Fibroblast of skin of left quadriceps (primary cell): Measurements from ENCODE around the gene BRWD1.
"Not testable (repeated sequence)": the region's sequence is repeated elsewhere in the genome, so short reads cannot be mapped to it uniquely, and the experiment has no call there.

ENCODE experiments used
- DNase-seq, 2 experiments: peaks; one replicate each; pipeline ENCODE4 v3.0.0-alpha.2; 2013; ENCODE audit warnings: low read depth in 2 of 2

BRWD1 gene

DNA sequence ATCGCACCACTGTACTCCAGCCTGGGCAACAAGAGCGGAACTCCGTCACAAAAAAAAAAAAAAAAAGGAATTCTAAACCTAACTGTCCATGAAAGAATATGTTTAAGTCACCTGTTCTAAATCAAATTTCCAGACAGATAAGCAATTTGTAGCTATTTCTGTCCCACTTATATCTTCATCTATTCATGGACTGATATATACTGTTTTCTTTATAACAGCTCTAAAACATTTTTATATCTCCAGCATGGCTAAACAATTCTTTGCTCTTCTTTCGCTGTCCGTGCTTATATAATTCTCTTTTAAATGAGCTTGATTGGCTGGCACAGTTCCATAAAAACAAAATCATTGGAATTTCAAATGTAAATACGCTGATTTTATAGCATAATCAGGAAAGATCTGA is 30.5 kb downstream of the BRWD1 start:
- no peak for DNase-seq

DNA sequence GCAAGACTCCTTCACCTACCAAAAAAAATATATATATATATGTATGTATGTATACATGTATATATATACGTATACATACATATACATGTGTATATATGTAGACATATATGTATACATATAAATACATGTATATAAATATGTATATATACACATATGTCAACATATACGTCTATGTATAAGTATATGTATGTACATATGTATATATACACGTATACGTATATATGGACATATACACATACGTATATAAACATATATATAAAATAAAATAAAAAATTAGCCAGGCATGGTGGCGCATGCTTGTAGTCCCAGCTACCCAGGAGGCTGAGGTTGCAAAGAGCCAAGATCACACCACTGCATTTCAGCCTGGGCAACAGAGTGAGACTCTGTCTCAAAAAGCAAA is 31.6 kb downstream of the BRWD1 start:
- no peak for DNase-seq

- DNase-seq = no peak
These were observed 32.2 kb downstream of the BRWD1 start for GRCh38 chr21:39281207-39281606.

DNA sequence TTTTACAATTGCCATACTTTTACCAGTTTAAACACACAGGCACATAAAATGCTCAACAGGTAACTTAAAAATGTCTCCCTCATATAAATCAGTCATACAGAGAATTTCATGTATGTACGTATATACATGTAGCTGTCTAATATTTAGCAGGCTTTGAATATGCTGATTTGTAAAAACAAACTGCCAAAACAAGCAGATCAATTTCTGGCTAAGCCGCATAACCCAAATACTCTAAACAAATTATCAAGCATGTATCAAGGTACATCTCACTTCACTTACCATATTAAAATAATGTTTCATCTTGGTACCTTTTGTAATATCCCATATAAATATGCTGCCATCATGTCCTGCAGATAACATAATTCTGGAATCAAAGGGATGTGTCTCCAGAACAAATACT is 43.8 kb downstream of the BRWD1 start:
- DNase-seq = no peak

DNA sequence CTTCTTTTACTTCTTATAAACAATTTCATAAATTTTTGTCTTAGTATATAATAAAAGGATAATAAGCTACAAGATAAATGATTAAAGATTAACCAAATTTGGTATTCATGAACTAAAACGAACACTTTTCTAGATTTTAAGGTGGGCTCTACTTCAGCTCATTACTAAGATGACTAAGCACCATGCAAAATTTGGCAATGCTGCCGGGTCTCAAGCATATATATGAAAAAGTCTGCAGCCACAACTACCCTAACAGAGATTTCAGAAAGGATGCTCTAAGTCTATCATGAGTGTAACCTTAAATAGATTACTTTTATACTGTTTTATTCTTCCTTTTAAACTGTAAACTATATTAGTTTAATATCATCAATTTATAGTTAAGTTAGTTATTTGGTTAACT is 47.8 kb downstream of the BRWD1 start:
- no peak for DNase-seq

- peak in 1 of 2 experiments; percentile 17 for DNase-seq
These were observed 50.1 kb downstream of the BRWD1 start for GRCh38 chr21:39263372-39263771.

- DNase-seq = no peak
These were observed 55.2 kb downstream of the BRWD1 start for GRCh38 chr21:39258207-39258606.

GRCh38 chr21:39251326-39251725 is 62.1 kb downstream of the BRWD1 start:
- peak in 1 of 2 experiments; percentile 10 for DNase-seq

- no peak for DNase-seq
These were observed 75.2 kb downstream of the BRWD1 start for GRCh38 chr21:39238275-39238674.

DNA sequence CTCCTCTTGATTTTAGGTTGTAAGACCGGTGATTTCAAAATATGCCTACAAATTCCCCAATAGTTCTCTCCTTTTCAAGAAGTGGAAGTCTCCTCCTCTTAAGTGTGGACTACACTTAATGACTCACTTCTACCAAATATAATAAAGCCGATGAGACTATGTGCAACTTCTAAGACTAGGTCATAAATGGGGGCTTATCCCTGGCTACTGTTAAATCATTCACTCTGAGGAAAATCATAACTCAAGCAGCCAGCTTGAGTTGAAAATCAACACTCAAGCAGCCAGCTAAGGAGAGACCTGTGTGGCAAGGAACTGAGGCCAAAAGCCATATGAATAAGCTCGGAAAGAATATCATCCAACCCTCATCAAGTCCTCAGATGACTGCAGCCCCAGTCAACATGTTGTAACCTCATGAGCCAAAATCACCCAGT is 80.6 kb downstream of the BRWD1 start:
- DNase-seq = no peak

DNA sequence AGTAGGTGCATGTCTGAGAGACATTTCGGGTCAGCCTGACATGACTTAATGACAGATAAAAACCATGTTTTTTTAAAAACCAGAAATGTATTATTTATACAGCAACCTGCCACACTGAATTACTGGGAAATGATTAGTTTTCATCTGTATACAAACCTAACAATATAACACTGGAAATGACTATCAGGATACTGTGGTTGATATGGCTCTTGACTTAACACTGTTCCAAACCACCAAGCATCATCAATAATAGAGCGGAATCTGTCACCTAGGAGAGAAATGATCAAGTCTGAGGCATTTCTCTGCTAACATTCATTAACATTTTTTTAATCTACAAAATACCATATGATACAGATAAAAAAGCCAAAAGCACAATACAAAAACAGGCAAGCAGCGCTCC is 88.5 kb downstream of the BRWD1 start:
- DNase-seq = no peak

- no peak for DNase-seq
These were observed 91.4 kb downstream of the BRWD1 start for GRCh38 chr21:39221997-39222486.

GRCh38 chr21:39221282-39221996 is 92.0 kb downstream of the BRWD1 start:
- DNase-seq = no peak

DNA sequence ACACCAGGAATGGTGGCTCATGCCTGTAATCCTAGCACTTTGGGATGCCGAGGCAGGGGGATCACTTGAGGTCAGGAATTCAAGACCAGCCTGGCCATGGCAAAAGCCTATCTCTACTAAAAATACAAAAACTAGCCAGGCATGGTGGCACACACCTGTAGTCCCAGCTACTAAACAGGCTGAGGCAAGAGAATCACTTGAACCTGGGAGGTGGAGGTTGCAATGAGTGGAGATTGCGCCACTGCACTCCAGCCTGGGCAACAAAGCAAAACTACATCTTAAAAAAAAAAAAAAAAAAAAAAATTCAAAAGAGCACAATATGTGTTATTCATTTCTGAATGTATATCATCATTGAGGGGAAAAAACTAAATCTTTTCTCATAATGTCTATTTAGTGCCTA is 92.6 kb downstream of the BRWD1 start:
- not testable (repeated sequence) for DNase-seq

DNA sequence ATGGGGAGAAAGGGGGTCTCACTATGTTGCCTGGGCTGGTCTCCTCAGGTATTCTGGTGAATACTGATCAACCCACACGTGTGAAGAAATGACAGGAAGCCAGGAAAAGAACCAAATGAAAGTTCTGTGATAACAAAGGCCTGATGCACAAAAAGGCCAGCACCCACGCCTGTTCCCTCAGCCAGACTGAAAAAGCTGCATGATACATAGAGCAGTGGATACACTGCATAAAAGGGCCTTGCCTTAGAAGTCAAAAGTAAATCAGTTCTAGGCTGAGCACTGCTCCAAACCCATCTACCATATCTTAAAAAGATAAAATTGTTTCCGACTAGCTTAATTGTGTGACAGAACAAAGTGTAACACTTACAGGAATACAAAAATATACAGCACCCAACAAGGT is 93.3 kb downstream of the BRWD1 start:
- no peak for DNase-seq

DNA sequence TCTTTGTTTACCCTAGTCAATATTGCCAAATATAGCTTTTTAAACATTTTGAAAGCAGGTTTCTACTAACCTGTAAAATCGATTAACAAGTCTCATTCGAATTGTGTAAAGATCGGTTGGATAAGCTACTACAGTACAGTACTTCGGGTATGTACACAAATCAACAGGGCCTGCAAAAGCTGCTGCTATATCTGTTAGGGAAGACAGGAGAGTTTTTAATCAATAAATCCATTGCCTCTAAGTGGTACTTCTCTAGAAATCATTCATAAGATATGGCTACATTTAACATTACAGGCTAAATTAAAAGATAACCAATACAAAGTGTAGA is 95.4 kb downstream of the BRWD1 start:
- DNase-seq = no peak

DNA sequence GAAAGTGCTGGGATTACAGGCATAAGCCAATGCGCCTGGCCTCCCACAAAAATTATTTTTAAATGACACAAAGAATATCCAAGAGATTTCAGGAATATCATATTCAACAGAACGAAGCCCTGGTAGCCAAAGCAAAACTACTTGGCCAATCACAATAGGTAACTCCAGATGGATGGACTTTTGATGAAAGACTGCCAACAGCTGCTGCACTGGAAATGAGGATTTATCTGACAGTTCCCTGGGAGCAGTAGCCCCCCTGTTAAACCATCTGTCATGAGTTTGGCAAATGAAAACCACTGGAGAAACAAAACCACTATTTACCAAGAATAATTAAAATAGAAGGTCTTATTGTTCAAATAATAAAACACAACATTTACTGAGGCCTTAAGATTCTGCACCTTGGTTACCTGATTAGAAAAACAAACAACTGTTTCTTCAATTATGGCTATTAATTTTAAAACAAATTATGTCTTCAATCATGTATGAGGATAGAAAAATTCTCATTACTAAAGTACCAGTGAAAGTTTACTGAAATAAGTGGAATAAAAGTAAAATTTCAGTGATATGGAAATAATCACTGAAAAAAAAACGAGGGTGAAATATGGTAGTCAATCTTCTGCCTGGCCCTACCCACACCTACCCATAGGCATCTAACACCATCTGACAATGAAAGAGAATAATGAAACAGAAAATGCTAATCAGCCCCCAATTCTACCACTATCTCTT is 95.9 kb downstream of the BRWD1 start:
- no peak for DNase-seq

DNA sequence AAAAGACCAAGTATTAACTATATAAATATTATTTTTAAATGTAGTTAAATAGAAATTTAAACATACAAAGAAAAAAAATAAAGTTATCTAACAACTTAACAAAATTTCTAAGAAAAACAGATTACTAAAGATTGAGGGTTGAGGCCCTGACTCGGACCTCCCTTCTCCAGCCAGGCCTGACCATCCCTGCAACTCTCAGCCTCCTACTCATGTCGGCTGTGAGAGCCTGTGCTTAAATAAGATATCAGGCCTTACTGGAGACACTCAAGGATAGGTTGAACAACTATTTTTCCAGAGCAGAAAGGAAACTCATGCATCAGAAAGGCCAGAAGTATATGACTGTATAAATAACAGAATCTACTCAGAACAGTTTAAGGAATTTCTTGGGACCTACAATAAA is 97.1 kb downstream of the BRWD1 start:
- DNase-seq = no peak

DNA sequence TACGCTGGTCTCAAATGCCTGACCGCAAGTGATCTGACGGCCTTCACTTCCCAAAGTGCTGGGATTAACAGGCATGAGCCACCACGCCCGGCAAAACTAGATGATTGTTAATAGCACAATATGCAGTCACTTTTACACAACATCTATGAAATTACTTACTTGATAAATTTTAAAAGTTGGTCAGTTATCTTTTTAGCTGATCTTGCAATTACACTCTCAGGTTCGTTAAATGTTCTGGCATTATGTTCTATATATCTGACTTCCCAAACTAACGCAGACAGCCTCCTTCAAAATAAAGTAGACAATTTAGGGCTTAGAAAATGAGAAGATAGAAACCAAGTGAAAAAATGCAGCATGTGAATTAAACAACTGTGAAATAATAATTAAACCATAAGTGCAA is 98.4 kb downstream of the BRWD1 start:
- DNase-seq = no peak

DNA sequence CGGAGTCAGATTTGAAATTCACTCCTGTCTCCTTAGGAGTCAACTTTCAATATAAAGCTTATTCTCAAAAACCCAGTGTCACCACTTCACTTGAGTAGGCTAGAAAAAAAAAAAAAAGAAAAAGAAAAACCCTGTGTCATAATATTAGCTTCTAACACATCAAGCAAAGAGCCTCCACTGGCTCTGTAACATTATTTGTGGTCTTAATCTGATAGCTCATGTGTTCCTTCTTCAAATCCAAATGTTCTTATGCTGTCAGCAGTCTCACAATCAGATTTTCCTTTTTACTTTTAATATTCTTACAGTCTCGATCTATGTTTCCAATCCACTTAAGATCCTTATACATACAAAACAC is 104.1 kb downstream of the BRWD1 start:
- DNase-seq = no peak

GRCh38 chr21:39208624-39209333 is 104.7 kb downstream of the BRWD1 start:
- no peak for DNase-seq

DNA sequence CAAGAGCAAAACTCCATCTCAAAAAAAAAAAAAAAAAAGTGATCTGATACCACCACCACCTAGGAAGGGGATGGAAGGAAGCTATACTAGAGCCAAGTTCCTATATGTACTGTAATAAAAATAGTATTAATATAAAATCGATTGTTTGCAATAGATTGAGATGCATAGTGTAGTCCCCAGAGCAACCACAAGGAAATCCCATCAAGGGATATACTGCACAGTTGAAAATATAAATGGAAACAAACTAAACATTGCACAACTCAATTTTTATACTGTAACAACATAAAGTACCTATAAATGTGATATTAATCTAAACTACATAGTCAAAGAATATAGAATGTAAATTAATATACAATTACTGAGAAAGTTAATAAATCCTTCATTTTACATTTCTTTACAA is 109.3 kb downstream of the BRWD1 start:
- DNase-seq = no peak

- no peak for DNase-seq
These were observed 114.6 kb downstream of the BRWD1 start for GRCh38 chr21:39198800-39199199.
